ENCODE results near the gene TXNDC17.
A peak's percentile ranks its signal among the peaks of the same experiment; 100 is the strongest.
"Not testable (repeated sequence)": the region's sequence is repeated elsewhere in the genome, so short reads cannot be mapped to it uniquely, and the experiment has no call there.

Gene TXNDC17

DNA sequence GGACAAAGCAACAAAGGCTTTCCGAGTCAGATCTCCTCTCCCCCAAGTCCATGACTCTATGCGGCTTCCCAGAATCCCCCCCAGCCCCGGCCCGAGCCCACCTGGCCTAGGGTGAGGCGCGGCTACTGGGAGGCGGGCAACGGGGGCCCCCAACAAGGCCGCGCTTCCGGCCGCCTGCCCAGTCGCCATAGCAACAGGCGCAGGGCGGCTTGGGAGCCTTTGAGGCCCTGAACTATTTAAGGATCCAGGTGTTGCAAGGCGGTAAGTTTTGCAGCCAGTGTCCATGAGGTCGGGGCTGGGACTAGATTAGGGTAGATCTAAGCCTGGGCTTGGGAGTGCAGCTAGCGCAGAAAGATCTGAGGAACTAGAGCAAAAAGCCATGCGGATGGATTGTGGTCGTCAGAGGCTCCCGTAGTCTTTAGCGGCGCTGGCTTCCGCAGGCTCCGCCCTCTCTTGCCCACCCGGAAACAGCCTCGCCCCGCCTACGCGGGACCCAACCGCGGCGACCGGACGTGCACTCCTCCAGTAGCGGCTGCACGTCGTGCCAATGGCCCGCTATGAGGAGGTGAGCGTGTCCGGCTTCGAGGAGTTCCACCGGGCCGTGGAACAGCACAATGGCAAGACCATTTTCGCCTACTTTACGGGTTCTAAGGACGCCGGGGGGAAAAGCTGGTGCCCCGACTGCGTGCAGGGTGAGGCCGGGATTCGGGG is at the start of gene TXNDC17, which contains the start of gene KIAA0753:
Gene TXNDC17 (plus strand): TSS at position 525 of the 711 bp plus-strand sequence. CDS start 23 bp downstream, at position 548.
Gene KIAA0753 (minus strand): TSS at position 176 of the 711 bp plus-strand sequence. CDS start 5,608 bp downstream, outside the sequence.
- peak within 1 kb of the TSS; percentile 80 for H3K9ac ChIP-seq (ENCODE audit: low read length)
- peaks cover 15% of the 10 kb centered on the region for H3K79me2 ChIP-seq (ENCODE audit: insufficient read depth, low read length)
- H3K27ac ChIP-seq (ENCODE audit: low read depth, low read length) = peak within 1 kb of the TSS; percentile 83
- no peaks in the 10 kb centered on the region for H4K20me1 ChIP-seq (ENCODE audit: low read depth, low read length)
- no peaks in the 10 kb centered on the region; the same call in 1 of the 2 replicates for H3K36me3 ChIP-seq (ENCODE audit: low read length)
- TF ChIP-seq EZH2phosphoT487 (conservative IDR thresholded peaks at IDR 0.05; ENCODE audit: low read length) (no peak), CTCF (IDR thresholded peaks at IDR 0.05; ENCODE audit: insufficient read depth, low read length, poor library complexity, severe bottlenecking) (no peak)
- H3F3A ChIP-seq (ENCODE audit: insufficient read depth) = peaks cover 5% of the 10 kb centered on the region; the same call in 1 of the 2 replicates
- H2AFZ ChIP-seq (ENCODE audit: low read depth, low read length, severe bottlenecking) = peak within 1 kb of the TSS; percentile 95
- peak within 1 kb of the TSS; percentile 74 for H3K4me2 ChIP-seq (ENCODE audit: low read depth, low read length, poor library complexity, severe bottlenecking)
- H3K27me3 ChIP-seq (ENCODE audit: low read length) = no peaks in the 10 kb centered on the region
- no peaks in the 10 kb centered on the region for H3K9me3 ChIP-seq (ENCODE audit: insufficient read depth, low read length)
- H3K9me2 ChIP-seq (replicated peaks; ENCODE audit: insufficient read depth, low read length) = no peaks in the 10 kb centered on the region
- H3K4me3 ChIP-seq (ENCODE audit: insufficient read depth, low read length, poor library complexity, severe bottlenecking) = peak within 1 kb of the TSS; percentile 82

- no peak overlapping the region for H3K4me2 ChIP-seq (ENCODE audit: low read depth, low read length, poor library complexity, severe bottlenecking)
These were observed 49.2 kb upstream of the TXNDC17 start for GRCh38 chr17:6591599-6592158.

DNA sequence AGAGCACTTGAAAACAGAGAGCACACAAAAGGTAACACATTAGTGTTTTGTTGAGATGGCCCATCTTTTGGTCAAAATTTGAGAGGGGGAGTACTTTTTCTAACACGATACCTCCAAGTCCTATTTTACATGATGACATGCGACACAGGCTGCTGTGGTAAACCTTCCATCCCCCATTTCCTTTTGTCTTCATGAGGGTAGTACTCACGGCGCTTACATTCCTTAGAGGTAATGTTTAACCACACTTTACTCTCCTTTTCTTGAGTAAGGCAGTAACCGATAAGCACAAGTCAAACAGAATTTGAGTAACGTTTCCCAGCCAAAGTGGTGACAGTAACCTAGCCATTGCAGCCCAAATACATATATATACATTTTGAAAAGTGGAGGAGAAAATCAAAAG is 48.7 kb upstream of the TXNDC17 start:
- H3K27ac ChIP-seq (ENCODE audit: low read depth, low read length) = no peak overlapping the region

More at GRCh38 chr17:6591599-6592158, 49.2 kb upstream of the TXNDC17 start:
- no peaks in the 10 kb centered on the region for H3K9me2 ChIP-seq (replicated peaks; ENCODE audit: insufficient read depth, low read length)
- no peaks in the 10 kb centered on the region for H3K27me3 ChIP-seq (ENCODE audit: low read length)
- 0 out of 2 replicates have a peak, but pooled peaks cover 3% of the 10 kb centered on the region for H3K36me3 ChIP-seq (ENCODE audit: low read length)
- H3K79me2 ChIP-seq (ENCODE audit: insufficient read depth, low read length) = no peaks in the 10 kb centered on the region
- no peak overlapping the region for H2AFZ ChIP-seq (ENCODE audit: low read depth, low read length, severe bottlenecking)
- H3F3A ChIP-seq (ENCODE audit: insufficient read depth) = no peaks in the 10 kb centered on the region
- no peaks in the 10 kb centered on the region for H3K9me3 ChIP-seq (ENCODE audit: insufficient read depth, low read length)
- TF ChIP-seq EZH2phosphoT487 (conservative IDR thresholded peaks at IDR 0.05; ENCODE audit: low read length) (no peak), CTCF (IDR thresholded peaks at IDR 0.05; ENCODE audit: insufficient read depth, low read length, poor library complexity, severe bottlenecking) (no peak)
- H3K4me3 ChIP-seq (ENCODE audit: insufficient read depth, low read length, poor library complexity, severe bottlenecking) = no peak overlapping the region
- no peak overlapping the region for H3K9ac ChIP-seq (ENCODE audit: low read length)
- H3K27ac ChIP-seq (ENCODE audit: low read depth, low read length) = no peak overlapping the region
- no peaks in the 10 kb centered on the region for H4K20me1 ChIP-seq (ENCODE audit: low read depth, low read length)

DNA sequence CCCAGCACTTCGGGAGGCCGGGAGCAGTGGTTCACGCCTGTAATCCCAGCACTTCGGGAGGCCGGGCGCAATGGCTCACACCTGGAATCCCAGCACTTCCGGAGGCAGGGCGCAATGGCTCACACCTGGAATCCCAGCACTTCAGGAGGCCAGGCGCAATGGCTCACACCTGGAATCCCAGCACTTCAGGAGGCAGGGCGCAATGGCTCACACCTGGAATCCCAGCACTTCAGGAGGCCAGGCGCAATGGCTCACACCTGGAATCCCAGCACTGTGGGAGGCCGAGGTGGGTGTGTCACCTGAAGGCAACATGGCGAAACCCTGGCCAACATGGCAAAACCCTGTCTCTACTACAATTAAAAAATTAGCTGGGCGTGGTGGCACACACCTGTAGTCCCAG is 47.5 kb upstream of the TXNDC17 start:
- H3K9me2 ChIP-seq (replicated peaks; ENCODE audit: insufficient read depth, low read length); H3K4me3 ChIP-seq (ENCODE audit: insufficient read depth, low read length, poor library complexity, severe bottlenecking); H2AFZ ChIP-seq (ENCODE audit: low read depth, low read length, severe bottlenecking); H3K9ac ChIP-seq (ENCODE audit: low read length); H3K36me3 ChIP-seq (ENCODE audit: low read length); H3K9me3 ChIP-seq (ENCODE audit: insufficient read depth, low read length); H3K79me2 ChIP-seq (ENCODE audit: insufficient read depth, low read length); H4K20me1 ChIP-seq (ENCODE audit: low read depth, low read length); H3K27me3 ChIP-seq (ENCODE audit: low read length); H3K27ac ChIP-seq (ENCODE audit: low read depth, low read length); H3K4me2 ChIP-seq (ENCODE audit: low read depth, low read length, poor library complexity, severe bottlenecking); H3F3A ChIP-seq (ENCODE audit: insufficient read depth): not testable (repeated sequence)

More for the DNA sequence above, 48.7 kb upstream of the TXNDC17 start:
- Histone ChIP-seq H3K27me3 (ENCODE audit: low read length) (no peaks in the 10 kb centered on the region), H3K79me2 (ENCODE audit: insufficient read depth, low read length) (no peaks in the 10 kb centered on the region), H4K20me1 (ENCODE audit: low read depth, low read length) (no peaks in the 10 kb centered on the region), H3K4me2 (ENCODE audit: low read depth, low read length, poor library complexity, severe bottlenecking) (no peak overlapping the region), H3K9ac (ENCODE audit: low read length) (no peak overlapping the region), H3F3A (ENCODE audit: insufficient read depth) (no peaks in the 10 kb centered on the region), H3K36me3 (ENCODE audit: low read length) (0 out of 2 replicates have a peak, but pooled peaks cover 3% of the 10 kb centered on the region), H2AFZ (ENCODE audit: low read depth, low read length, severe bottlenecking) (no peak overlapping the region), H3K9me2 (replicated peaks; ENCODE audit: insufficient read depth, low read length) (no peaks in the 10 kb centered on the region), H3K9me3 (ENCODE audit: insufficient read depth, low read length) (no peaks in the 10 kb centered on the region), H3K4me3 (ENCODE audit: insufficient read depth, low read length, poor library complexity, severe bottlenecking) (no peak overlapping the region)
- no peak for TF ChIP-seq CTCF (IDR thresholded peaks at IDR 0.05; ENCODE audit: insufficient read depth, low read length, poor library complexity, severe bottlenecking)
- TF ChIP-seq EZH2phosphoT487 (conservative IDR thresholded peaks at IDR 0.05; ENCODE audit: low read length) = no peak

Data from SU-DHL-6 (cell line).